ENCODE results near the gene ERGIC1. TPM values are rescaled to one million over a fixed set of nuclear protein-coding genes. Genes with fewer than 3 reads are reported as not detected.
"Not testable (repeated sequence)": the region's sequence is repeated elsewhere in the genome, so short reads cannot be mapped to it uniquely, and the experiment has no call there.

Gene ERGIC1
- total RNA-seq, 4 donors from 2014 or later, result 60.9 to 123 (median 99.3) TPM

- WGBS, 2 donors, result 91 to 94% methylated on average over 5 of the region's 5 CpGs
- Histone ChIP-seq H3K4me1 (peaks cover 0 to 44% (median 11%) of the 10 kb centered on the region in 4 donors), H3K4me3 (no peak overlapping the region), H3K36me3 (peaks cover 0 to 11% (median 0%) of the 10 kb centered on the region in 3 donors), H3K9me3 (no peaks in the 10 kb centered on the region), H3K27ac (no peak overlapping the region), H3K27me3 (no peaks in the 10 kb centered on the region)
- DNase-seq (ENCODE audit: low spot score in 2 of 2), result no peak
- TF ChIP-seq POLR2A (IDR thresholded peaks at IDR 0.05) (no peak), CTCF (IDR thresholded peaks at IDR 0.05) (no peak), EP300 (IDR thresholded peaks at IDR 0.05) (no peak)
Observed at GRCh38 chr5:172845576-172845975, 11.5 kb downstream of the ERGIC1 start.

- H3K9me3 ChIP-seq, result no peaks in the 10 kb centered on the region
- 93 to 94% methylated on average over 5 of the region's 5 CpGs for WGBS, 2 donors
- no peaks in the 10 kb centered on the region for H3K27me3 ChIP-seq
- peaks cover 0 to 39% (median 11%) of the 10 kb centered on the region in 4 donors for H3K4me1 ChIP-seq
- H3K36me3 ChIP-seq, result peaks cover 0 to 11% (median 0%) of the 10 kb centered on the region in 3 donors
- H3K27ac ChIP-seq, result no peak overlapping the region
- TF ChIP-seq EP300 (IDR thresholded peaks at IDR 0.05), result no peak
- no peak for TF ChIP-seq POLR2A (IDR thresholded peaks at IDR 0.05)
- no peak for TF ChIP-seq CTCF (IDR thresholded peaks at IDR 0.05)
- H3K4me3 ChIP-seq, result no peak overlapping the region
- no peak for DNase-seq (ENCODE audit: low spot score in 2 of 2)
Observed at GRCh38 chr5:172846249-172846648, 12.2 kb downstream of the ERGIC1 start.

- H3K9me3 ChIP-seq, result no peaks in the 10 kb centered on the region
- H3K27ac ChIP-seq, result no peak overlapping the region
- H3K4me3 ChIP-seq, result no peak overlapping the region
- peaks cover 0 to 39% (median 11%) of the 10 kb centered on the region in 4 donors for H3K4me1 ChIP-seq
- H3K36me3 ChIP-seq, result peaks cover 0 to 11% (median 0%) of the 10 kb centered on the region in 3 donors
- 60 to 71% methylated on average over 4 of the region's 4 CpGs for WGBS, 2 donors
- TF ChIP-seq CTCF (IDR thresholded peaks at IDR 0.05) (no peak), POLR2A (IDR thresholded peaks at IDR 0.05) (no peak), EP300 (IDR thresholded peaks at IDR 0.05) (no peak)
- DNase-seq (ENCODE audit: low spot score in 2 of 2), result no peak
- no peaks in the 10 kb centered on the region for H3K27me3 ChIP-seq
Observed at GRCh38 chr5:172846677-172847076, 12.6 kb downstream of the ERGIC1 start.

GRCh38 chr5:172847584-172847983, 13.5 kb downstream of the ERGIC1 start:
- H3K27ac ChIP-seq; DNase-seq (ENCODE audit: low spot score in 2 of 2); H3K4me3 ChIP-seq; H3K9me3 ChIP-seq; H3K27me3 ChIP-seq: not testable (repeated sequence)
- Histone ChIP-seq H3K36me3 (peaks cover 0 to 11% (median 0%) of the 10 kb centered on the region in 3 donors), H3K4me1 (peaks cover 0 to 45% (median 13%) of the 10 kb centered on the region in 4 donors)
- WGBS, 2 donors, result 83% methylated on average over 13 of the region's 13 CpGs

- H3K9me3 ChIP-seq, result no peaks in the 10 kb centered on the region
- peaks cover 0 to 54% (median 16%) of the 10 kb centered on the region in 4 donors for H3K4me1 ChIP-seq
- 79 to 94% methylated on average over 3 of the region's 3 CpGs for WGBS, 2 donors
- DNase-seq (ENCODE audit: low spot score in 2 of 2), result no peak
- H3K27me3 ChIP-seq, result no peaks in the 10 kb centered on the region
- no peak for TF ChIP-seq POLR2A (IDR thresholded peaks at IDR 0.05)
- TF ChIP-seq CTCF (IDR thresholded peaks at IDR 0.05), result no peak
- no peak for TF ChIP-seq EP300 (IDR thresholded peaks at IDR 0.05)
- H3K27ac ChIP-seq, result peak overlapping the region in 1 of 4 donors; percentile 37
- H3K4me3 ChIP-seq, result no peak overlapping the region
- H3K36me3 ChIP-seq, result peaks cover 0 to 8% (median 0%) of the 10 kb centered on the region in 3 donors
Observed at GRCh38 chr5:172848419-172848818, 14.4 kb downstream of the ERGIC1 start.

Data from tibial nerve (tissue), 4 donors.